CD8-positive, alpha-beta memory T cell (primary cell): Measurements from ENCODE around the gene LYPD8. TPM values are rescaled to one million over a fixed set of nuclear protein-coding genes. Genes with fewer than 3 reads are reported as not detected.

Source experiments
- CTCF ChIA-PET: fragments of 350-600 bp; sonication (Branson Sonifier 250); formaldehyde crosslinking; loops from one replicate; lab custom pipeline; 2021; ENCODE audit warnings: antibody characterized with exemption; lab: Charles Lee
- POLR2A ChIA-PET: fragments of 350-600 bp; sonication (Branson Sonifier 250); formaldehyde crosslinking; loops from one replicate; lab custom pipeline; 2021; ENCODE audit warnings: antibody characterized with exemption; lab: Charles Lee
- DNase-seq, 5 donors: peaks; one replicate each; pipeline versions ENCODE4 v3.0.0 to v3.0.0-alpha.2; 2020 to 2022; ENCODE audit warnings: mixed read lengths in 1 of 5
- H3K27ac ChIP-seq: one replicate; pipeline ENCODE4 v1.7.0; 2013; ENCODE audit warnings: low read depth, mild to moderate bottlenecking, low read length, moderate library complexity
- H3K27me3 ChIP-seq: 2 replicates; pipeline ENCODE4 v1.7.0; 2013; ENCODE audit warnings: low read length, mild to moderate bottlenecking; ENCODE audit not compliant: insufficient read depth, poor library complexity, severe bottlenecking
- H3K36me3 ChIP-seq: 2 replicates; pipeline ENCODE4 v1.7.0; 2013; ENCODE audit warnings: mild to moderate bottlenecking, low read length, moderate library complexity; ENCODE audit not compliant: insufficient read depth
- H3K4me1 ChIP-seq: 2 replicates; pipeline ENCODE4 v1.7.0; 2013; ENCODE audit warnings: mild to moderate bottlenecking, low read length, moderate library complexity; ENCODE audit not compliant: insufficient read depth
- H3K4me3 ChIP-seq: 2 replicates; pipeline ENCODE4 v1.7.0; 2013; ENCODE audit warnings: mild to moderate bottlenecking, low read length
- H3K9me3 ChIP-seq: 2 replicates; pipeline ENCODE4 v1.7.0; 2013; ENCODE audit warnings: mild to moderate bottlenecking, low read length
- H3K27ac Mint-ChIP-seq, 8 donors: one replicate each; pipeline ENCODE4 v1.8.0; 2020 to 2021; ENCODE audit warnings: mixed read lengths in 8 of 8, mild to moderate bottlenecking in 6 of 8, inconsistent platforms in 3 of 8, moderate library complexity in 3 of 8
- H3K27me3 Mint-ChIP-seq, 2 donors: one replicate each; pipeline ENCODE4 v1.8.0; 2020 to 2021; ENCODE audit warnings: mixed read lengths in 2 of 2, mild to moderate bottlenecking in 1 of 2, moderate library complexity in 1 of 2
- H3K36me3 Mint-ChIP-seq, 3 donors: one replicate each; pipeline ENCODE4 v1.8.0; 2020 to 2021; ENCODE audit warnings: mixed read lengths in 3 of 3, inconsistent platforms in 1 of 3, mild to moderate bottlenecking in 1 of 3
- H3K4me1 Mint-ChIP-seq, 3 donors: one replicate each; pipeline ENCODE4 v1.8.0; 2020 to 2021; ENCODE audit warnings: mixed read lengths in 3 of 3, inconsistent platforms in 1 of 3, mild to moderate bottlenecking in 1 of 3
- H3K4me3 Mint-ChIP-seq, 7 donors: one replicate each; pipeline ENCODE4 v1.8.0; 2020 to 2021; ENCODE audit warnings: mixed read lengths in 7 of 7, mild to moderate bottlenecking in 6 of 7, moderate library complexity in 4 of 7, inconsistent platforms in 2 of 7
- H3K9me3 Mint-ChIP-seq, 5 donors: one replicate each; pipeline ENCODE4 v1.8.0; 2020 to 2022; ENCODE audit warnings: mixed read lengths in 5 of 5, mild to moderate bottlenecking in 3 of 5, moderate library complexity in 2 of 5, inconsistent platforms in 1 of 5
- polyA plus RNA-seq: library from polyadenylated mRNA; unstranded; fragments of 300-500 nt; fragmentation: Illumina TruSeq; gene quantifications from one replicate; pipeline ENCODE4 v1.2.3, GENCODE V29; 2021
- total RNA-seq, 2 experiments: library from RNA; stranded (reverse); gene quantifications; one replicate each; pipeline ENCODE4 v1.2.3, GENCODE V29; 2021

The LYPD8 gene
- total and polyA plus RNA-seq, 3 experiments from 2014 or later: not detected

DNA sequence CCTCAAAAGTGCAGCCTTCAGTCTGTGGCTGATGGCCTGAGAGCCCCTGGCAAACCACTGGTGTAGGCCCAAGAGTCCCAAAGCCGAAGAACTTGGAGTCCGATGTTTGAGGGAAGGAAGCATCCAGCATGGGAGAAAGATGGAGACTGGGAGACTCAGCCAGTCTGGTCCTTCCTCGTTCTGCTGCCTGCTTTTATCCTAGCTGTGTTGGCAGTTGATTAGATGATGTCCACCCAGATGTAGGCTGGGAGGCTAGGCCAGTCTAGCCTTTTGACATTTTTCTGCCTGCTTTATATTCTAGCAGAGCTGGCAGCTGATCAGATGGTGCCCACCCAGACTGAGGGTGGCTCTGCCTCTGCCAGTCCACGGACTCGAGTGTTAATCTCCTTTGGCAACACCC is 1.1 kb upstream of the LYPD8 start:
- CTCF ChIA-PET: no interaction called here
- no peaks in the 10 kb centered on the region for H3K36me3 Mint-ChIP-seq

DNA sequence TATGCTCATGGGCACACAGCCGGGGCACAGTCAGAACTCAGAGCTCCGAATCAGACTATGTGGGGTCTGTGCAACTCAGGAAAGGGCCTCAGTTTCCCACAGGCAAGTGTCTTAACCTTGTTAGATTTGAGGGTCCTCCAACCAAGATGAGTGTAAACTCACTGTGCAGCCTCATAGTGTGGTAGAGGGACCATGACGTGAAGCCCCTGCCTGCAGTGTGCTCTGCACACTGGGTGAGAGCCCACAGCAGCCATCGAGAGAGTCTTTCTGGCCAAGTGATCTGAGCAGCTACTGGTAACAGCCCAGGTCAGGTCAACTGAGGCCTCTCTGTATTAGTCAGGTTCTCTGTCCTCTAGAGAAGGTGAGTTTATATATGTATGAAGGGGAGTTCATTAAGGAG is 592 bp upstream of the LYPD8 start:
- DNase-seq: no peak
- no peaks in the 10 kb centered on the region for H3K36me3 Mint-ChIP-seq
- peak overlapping the region in 1 of 8 donors; percentile 47 for H3K27ac Mint-ChIP-seq
- H3K9me3 Mint-ChIP-seq: peaks cover 0 to 3% (median 0%) of the 10 kb centered on the region in 5 donors
- H3K27me3 Mint-ChIP-seq: peaks cover 11 to 26% of the 10 kb centered on the region in 2 donors
- no peak overlapping the region for H3K4me3 ChIP-seq
- no peaks in the 10 kb centered on the region for H3K36me3 ChIP-seq
- no peak overlapping the region for H3K27ac ChIP-seq
- peaks cover 6% of the 10 kb centered on the region for H3K4me1 ChIP-seq
- ChIA-PET POLR2A (no interaction called here), CTCF (no interaction called here)
- H3K27me3 ChIP-seq: no peaks in the 10 kb centered on the region
- no peak overlapping the region for H3K4me3 Mint-ChIP-seq
- peaks cover 0 to 10% (median 9%) of the 10 kb centered on the region in 3 donors for H3K4me1 Mint-ChIP-seq
- H3K9me3 ChIP-seq: no peaks in the 10 kb centered on the region

More for the DNA sequence above, 1.1 kb upstream of the LYPD8 start:
- Mint-ChIP-seq H3K9me3 (peaks cover 0 to 6% (median 3%) of the 10 kb centered on the region in 5 donors), H3K4me3 (no peak overlapping the region), H3K27me3 (peaks cover 11 to 29% of the 10 kb centered on the region in 2 donors), H3K4me1 (peaks cover 0 to 5% (median 4%) of the 10 kb centered on the region in 3 donors), H3K27ac (no peak overlapping the region)
- no peak overlapping the region for H3K4me3 ChIP-seq
- peaks cover 1% of the 10 kb centered on the region for H3K4me1 ChIP-seq
- no peak for DNase-seq
- POLR2A ChIA-PET: no interaction called here
- H3K9me3 ChIP-seq: no peaks in the 10 kb centered on the region
- H3K36me3 ChIP-seq: no peaks in the 10 kb centered on the region
- H3K27me3 ChIP-seq: no peaks in the 10 kb centered on the region
- H3K27ac ChIP-seq: no peak overlapping the region

DNA sequence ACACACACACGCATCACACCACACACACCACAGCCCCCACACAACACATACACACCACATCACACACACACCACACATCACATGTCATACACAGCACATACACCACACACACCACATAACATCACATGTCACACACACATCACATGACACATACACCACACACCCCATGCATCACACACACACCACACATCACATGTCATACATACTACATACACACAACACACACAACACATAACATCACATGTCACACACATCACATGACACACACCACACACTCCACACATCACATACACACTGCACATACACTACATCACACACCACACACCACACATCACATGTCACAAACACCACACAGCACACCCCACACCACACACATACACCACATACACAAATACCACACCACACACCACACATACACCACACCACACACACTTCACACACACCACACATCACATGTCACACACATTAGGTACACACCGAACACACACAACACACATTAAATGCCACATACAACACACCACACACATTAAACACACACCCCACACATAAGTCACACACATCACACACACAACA is 1.8 kb downstream of the LYPD8 start:
- Mint-ChIP-seq H3K4me1 (peaks cover 3 to 24% (median 20%) of the 10 kb centered on the region in 3 donors), H3K27me3 (peaks cover 5 to 17% of the 10 kb centered on the region in 2 donors), H3K36me3 (no peaks in the 10 kb centered on the region), H3K4me3 (no peak overlapping the region), H3K27ac (no peak overlapping the region), H3K9me3 (no peaks in the 10 kb centered on the region)
- Histone ChIP-seq H3K27me3 (no peaks in the 10 kb centered on the region), H3K36me3 (no peaks in the 10 kb centered on the region), H3K27ac (no peak overlapping the region), H3K4me3 (no peak overlapping the region), H3K9me3 (no peaks in the 10 kb centered on the region), H3K4me1 (peaks cover 14% of the 10 kb centered on the region)
- CTCF ChIA-PET: no interaction called here
- POLR2A ChIA-PET: no interaction called here
- no peak for DNase-seq

DNA sequence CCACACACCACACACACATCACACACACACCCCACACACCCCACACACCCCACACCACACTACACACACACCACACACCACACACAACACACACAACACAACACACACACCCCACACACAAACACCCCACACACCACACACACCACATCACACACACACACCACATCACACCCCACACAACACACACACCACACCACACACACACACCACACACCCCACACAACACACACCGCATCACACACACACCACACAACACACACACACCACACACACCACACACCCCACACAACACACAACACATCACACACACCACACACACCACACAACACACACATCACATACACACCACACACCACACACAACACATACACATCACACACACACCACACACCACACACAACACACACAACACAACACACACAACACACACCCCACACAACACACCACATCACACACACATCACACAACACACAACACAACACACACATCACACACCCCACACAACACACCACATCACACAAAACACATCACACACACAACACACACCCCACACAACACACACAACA is 2.4 kb downstream of the LYPD8 start:
- H3K4me3 Mint-ChIP-seq: no peak overlapping the region
- Histone ChIP-seq H3K36me3 (no peaks in the 10 kb centered on the region), H3K4me3 (no peak overlapping the region), H3K4me1 (peaks cover 14% of the 10 kb centered on the region), H3K27me3 (no peaks in the 10 kb centered on the region), H3K27ac (no peak overlapping the region), H3K9me3 (no peaks in the 10 kb centered on the region)
- H3K27ac Mint-ChIP-seq: no peak overlapping the region
- peaks cover 3 to 24% (median 20%) of the 10 kb centered on the region in 3 donors for H3K4me1 Mint-ChIP-seq
- POLR2A ChIA-PET: no interaction called here
- peaks cover 3 to 11% of the 10 kb centered on the region in 2 donors for H3K27me3 Mint-ChIP-seq
- CTCF ChIA-PET: no interaction called here
- no peaks in the 10 kb centered on the region for H3K36me3 Mint-ChIP-seq
- no peaks in the 10 kb centered on the region for H3K9me3 Mint-ChIP-seq
- DNase-seq: no peak

DNA sequence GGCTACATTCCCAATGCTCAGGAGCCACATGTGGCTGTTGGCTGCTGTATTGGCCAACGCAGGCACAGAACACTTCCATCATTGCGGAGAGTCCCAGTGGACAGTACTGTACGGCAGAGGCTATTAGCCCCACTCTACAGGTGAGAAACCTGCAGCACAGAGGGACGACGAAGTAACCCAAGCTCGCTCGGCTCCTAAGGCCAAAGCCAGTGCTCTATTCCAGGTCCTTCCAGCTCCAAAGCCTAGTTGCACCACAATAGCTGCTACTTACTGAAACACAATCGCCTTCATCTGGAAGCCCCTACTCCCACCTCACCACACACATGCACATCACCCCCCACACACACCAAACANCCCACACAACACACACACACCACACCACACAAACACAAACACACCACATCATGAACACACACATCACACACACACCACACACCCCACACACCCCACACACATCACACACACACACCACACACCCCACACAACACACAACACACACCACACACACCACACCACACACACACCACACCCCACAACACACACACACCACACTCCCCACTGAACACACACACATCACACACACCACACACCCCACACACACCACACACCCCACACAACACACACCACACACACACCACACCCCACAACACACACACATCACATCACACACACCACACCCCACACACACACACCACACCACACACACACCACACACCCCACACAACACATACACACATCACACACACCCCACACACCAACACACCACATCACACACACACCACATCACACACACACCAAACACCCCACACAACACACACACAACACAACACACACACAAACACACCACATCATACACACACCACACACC is 3.2 kb downstream of the LYPD8 start:
- ChIA-PET CTCF (no interaction called here), POLR2A (no interaction called here)
- no peak overlapping the region for H3K4me3 ChIP-seq
- Mint-ChIP-seq H3K4me3 (no peak overlapping the region), H3K27me3 (peaks cover 2 to 4% of the 10 kb centered on the region in 2 donors), H3K9me3 (no peaks in the 10 kb centered on the region), H3K4me1 (peaks cover 3 to 24% (median 20%) of the 10 kb centered on the region in 3 donors), H3K36me3 (no peaks in the 10 kb centered on the region), H3K27ac (peak overlapping the region in 1 of 8 donors; percentile 40)
- DNase-seq: no peak
- H3K36me3 ChIP-seq: no peaks in the 10 kb centered on the region
- no peaks in the 10 kb centered on the region for H3K27me3 ChIP-seq
- no peaks in the 10 kb centered on the region for H3K9me3 ChIP-seq
- peaks cover 14% of the 10 kb centered on the region for H3K4me1 ChIP-seq
- no peak overlapping the region for H3K27ac ChIP-seq

DNA sequence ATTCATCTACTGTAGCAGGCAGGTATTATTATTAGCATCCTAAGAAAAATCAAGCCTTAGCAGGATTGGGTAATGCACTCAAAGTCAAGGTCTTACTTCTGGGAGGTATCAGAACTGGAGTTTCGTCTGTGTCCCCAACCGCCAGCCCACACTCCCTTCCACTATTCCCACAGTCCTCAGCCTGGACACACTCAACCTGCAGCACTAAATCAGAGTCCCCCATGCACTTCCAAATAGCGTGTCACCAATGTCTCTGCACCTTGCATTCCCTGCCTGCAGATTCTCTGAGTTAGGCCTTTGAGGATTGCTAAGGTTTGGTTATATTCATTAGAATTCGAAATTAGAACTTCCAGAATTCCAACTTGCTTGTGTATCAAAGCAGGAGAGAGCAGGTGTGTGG is 3.9 kb downstream of the LYPD8 start:
- H3K9me3 ChIP-seq: no peaks in the 10 kb centered on the region
- CTCF ChIA-PET: no interaction called here
- POLR2A ChIA-PET: no interaction called here
- H3K36me3 ChIP-seq: no peaks in the 10 kb centered on the region
- Mint-ChIP-seq H3K36me3 (no peaks in the 10 kb centered on the region), H3K27ac (peak overlapping the region in 6 of 8 donors; percentile 4 to 84 (median 55)), H3K9me3 (no peaks in the 10 kb centered on the region), H3K27me3 (no peaks in the 10 kb centered on the region), H3K4me1 (peaks cover 3 to 24% (median 20%) of the 10 kb centered on the region in 3 donors), H3K4me3 (peak overlapping the region in 6 of 7 donors; percentile 4 to 83 (median 63))
- no peak overlapping the region for H3K4me3 ChIP-seq
- no peak for DNase-seq
- no peak overlapping the region for H3K27ac ChIP-seq
- no peaks in the 10 kb centered on the region for H3K27me3 ChIP-seq
- H3K4me1 ChIP-seq: peaks cover 14% of the 10 kb centered on the region

DNA sequence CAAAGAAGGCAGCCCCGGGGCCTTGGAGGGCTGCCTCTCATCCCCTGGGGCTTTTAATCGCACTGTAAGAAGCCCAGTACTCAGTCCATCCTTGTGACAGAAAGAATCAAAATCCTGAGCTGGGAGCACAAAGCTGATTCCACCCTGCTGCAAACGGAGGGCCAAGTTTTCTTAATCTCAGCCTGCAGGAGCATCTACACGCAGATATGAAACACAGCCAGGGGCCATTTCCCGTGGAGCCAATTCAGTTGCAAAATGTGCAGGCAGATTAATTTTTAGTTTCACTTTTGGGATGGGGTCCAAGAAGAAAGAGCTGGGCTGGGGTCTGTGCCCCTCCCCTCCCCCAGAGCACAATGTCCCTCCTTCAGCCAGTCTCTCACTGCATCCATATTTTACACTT is 4.4 kb downstream of the LYPD8 start:
- peaks cover 3 to 24% (median 20%) of the 10 kb centered on the region in 3 donors for H3K4me1 Mint-ChIP-seq
- H3K27ac Mint-ChIP-seq: peak overlapping the region in 6 of 8 donors; percentile 4 to 84 (median 55)
- no peak for DNase-seq
- H3K27me3 Mint-ChIP-seq: peaks cover 0 to 2% of the 10 kb centered on the region in 2 donors
- Histone ChIP-seq H3K4me3 (no peak overlapping the region), H3K36me3 (no peaks in the 10 kb centered on the region), H3K4me1 (peaks cover 14% of the 10 kb centered on the region), H3K9me3 (no peaks in the 10 kb centered on the region), H3K27me3 (no peaks in the 10 kb centered on the region), H3K27ac (no peak overlapping the region)
- H3K4me3 Mint-ChIP-seq: peak overlapping the region in 6 of 7 donors; percentile 4 to 71 (median 54)
- ChIA-PET CTCF (no interaction called here), POLR2A (interaction anchor here (0.5 kb wide), 1 partner anchor 69 kb away, joined by 3 read pairs; no protein-coding TSS in a partner anchor)
- H3K9me3 Mint-ChIP-seq: no peaks in the 10 kb centered on the region
- H3K36me3 Mint-ChIP-seq: no peaks in the 10 kb centered on the region

DNA sequence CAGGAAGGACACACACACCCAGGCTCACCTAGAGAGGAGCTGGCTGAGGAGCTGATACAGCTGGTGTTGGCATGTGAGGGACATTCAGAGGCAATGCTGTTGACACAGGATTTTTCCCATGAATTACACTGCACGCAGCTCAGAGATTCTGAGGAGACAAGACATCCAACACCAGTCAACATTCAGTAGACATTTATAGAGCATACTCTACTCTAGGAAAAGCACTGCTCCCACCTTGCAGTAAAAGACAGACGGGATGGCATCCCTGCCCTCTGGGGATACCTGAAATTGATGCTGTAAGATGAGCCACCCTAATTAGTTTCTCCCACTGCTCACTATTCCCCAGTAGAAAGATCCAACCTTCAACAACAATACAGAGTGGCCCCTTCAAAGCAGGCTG is 5.1 kb downstream of the LYPD8 start:
- no peaks in the 10 kb centered on the region for H3K36me3 Mint-ChIP-seq
- no peaks in the 10 kb centered on the region for H3K9me3 ChIP-seq
- H3K4me1 Mint-ChIP-seq: peaks cover 3 to 24% (median 20%) of the 10 kb centered on the region in 3 donors
- H3K36me3 ChIP-seq: no peaks in the 10 kb centered on the region
- no peaks in the 10 kb centered on the region for H3K27me3 ChIP-seq
- peaks cover 0 to 4% of the 10 kb centered on the region in 2 donors for H3K27me3 Mint-ChIP-seq
- peak overlapping the region in 4 of 8 donors; percentile 36 to 81 (median 42) for H3K27ac Mint-ChIP-seq
- H3K9me3 Mint-ChIP-seq: no peaks in the 10 kb centered on the region
- no peak overlapping the region for H3K4me3 ChIP-seq
- ChIA-PET POLR2A (interaction anchor here (0.7 kb wide), 1 partner anchor 65 kb away, joined by 4 read pairs; no protein-coding TSS in a partner anchor), CTCF (no interaction called here)
- no peak overlapping the region for H3K27ac ChIP-seq
- no peak for DNase-seq
- peaks cover 14% of the 10 kb centered on the region for H3K4me1 ChIP-seq
- H3K4me3 Mint-ChIP-seq: peak overlapping the region in 4 of 7 donors; percentile 3 to 54 (median 8)
